Activated naive CD4-positive, alpha-beta T cell treated with anti-CD3 and anti-CD28 coated beads, Interleukin-2, amount 50 U/mL, for 72 hours (primary cell): ENCODE measurements around the gene PLIN3. TPM values are rescaled to one million over a fixed set of nuclear protein-coding genes. Genes with fewer than 3 reads are reported as not detected.
"Not testable (repeated sequence)": the region's sequence is repeated elsewhere in the genome, so short reads cannot be mapped to it uniquely, and the experiment has no call there.

ENCODE experiments used
- ATAC-seq, 2 donors: fragments of 150-1000 bp; cut with Tn5 transposase; 2 replicates each; pipeline ENCODE4 v1.10.0; 2021; ENCODE audit warnings: mild to moderate bottlenecking in 2 of 2, moderate library complexity in 2 of 2
- DNase-seq, 2 donors: peaks; one replicate each; pipeline ENCODE4 v3.0.0; 2021 to 2022; ENCODE audit warnings: low spot score in 2 of 2
- H3K27ac Mint-ChIP-seq, 2 donors: one replicate each; pipeline ENCODE4 v1.8.0; 2022; ENCODE audit warnings: mild to moderate bottlenecking in 2 of 2, mixed read lengths in 2 of 2
- H3K36me3 Mint-ChIP-seq, 2 donors: one replicate each; pipeline ENCODE4 v1.8.0; 2022; ENCODE audit warnings: mixed read lengths in 2 of 2
- H3K9me3 Mint-ChIP-seq, 2 donors: one replicate each; pipeline ENCODE4 v1.8.0; 2022; ENCODE audit warnings: mixed read lengths in 2 of 2
- total RNA-seq, 2 donors: library from RNA; stranded (reverse); gene quantifications; one replicate each; pipeline ENCODE4 v1.2.3, GENCODE V29; 2022

PLIN3 gene
- total RNA-seq, 2 donors from 2014 or later = 47.5 TPM

DNA sequence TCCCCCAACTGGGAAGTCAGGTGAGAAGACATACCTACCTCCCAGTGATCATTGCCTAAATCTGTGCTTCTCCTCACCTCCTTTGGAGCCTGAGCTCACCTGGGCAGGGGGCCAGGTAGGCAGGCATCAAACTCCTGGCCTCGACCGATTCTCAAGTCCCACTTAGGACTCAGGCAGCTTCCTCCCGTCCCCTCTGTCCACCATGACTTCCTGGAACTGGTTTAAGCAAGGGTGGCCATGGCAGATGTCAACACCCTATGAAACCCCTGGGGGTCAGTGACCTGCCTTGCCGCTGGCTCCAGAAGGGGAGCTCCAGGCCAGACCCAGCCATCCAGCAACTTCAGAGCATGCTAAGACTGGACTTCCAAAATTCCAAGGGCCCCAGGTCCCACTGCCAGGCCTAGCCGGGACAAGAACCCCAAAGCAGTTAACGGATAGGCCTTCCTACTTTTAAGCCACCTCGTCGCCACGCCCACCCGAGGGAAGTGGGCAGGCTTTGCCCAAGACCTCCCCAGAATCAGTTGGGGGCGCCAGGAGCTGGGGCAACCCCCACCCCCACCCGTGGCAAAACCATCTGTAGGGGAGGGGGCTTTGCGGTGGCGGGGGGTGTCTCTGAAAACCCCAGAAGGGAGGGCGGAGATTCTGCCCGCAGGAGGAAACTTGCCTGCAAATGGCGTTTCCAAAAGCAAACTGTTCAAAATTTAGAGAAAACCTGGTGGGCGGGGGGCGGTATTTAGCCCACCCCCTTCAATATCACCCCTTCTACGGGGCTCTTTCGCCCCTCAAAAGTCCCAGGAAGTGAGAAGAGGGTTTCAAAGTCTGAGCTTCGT is 657 bp downstream of the PLIN3 start:
- Mint-ChIP-seq H3K27ac (peak overlapping the region in 1 of 2 donors; percentile 72), H3K9me3 (no peaks in the 10 kb centered on the region), H3K36me3 (no peaks in the 10 kb centered on the region)
- ATAC-seq (no peak), DNase-seq (peak; percentile 42 to 60)

DNA sequence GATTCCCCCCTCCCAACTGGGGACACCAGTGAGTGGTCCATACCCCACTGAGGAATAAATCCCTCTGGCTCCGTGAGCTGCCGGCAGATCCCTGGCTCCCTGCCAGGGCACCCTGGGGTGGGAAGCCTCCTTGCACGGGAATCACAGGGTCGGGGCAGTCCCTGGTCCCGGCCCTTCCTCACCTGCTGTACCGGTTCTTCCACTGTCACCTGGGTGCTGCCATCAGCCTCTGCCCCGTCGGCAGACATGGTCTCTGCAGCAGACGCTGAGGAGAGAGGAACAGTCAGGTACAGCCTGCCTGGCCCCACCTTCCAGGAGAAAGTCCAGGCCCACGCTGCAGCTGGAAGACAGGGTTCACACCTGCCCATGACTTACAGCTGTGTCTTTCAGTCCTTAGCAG is 6.3 kb downstream of the PLIN3 start:
- ATAC-seq (no peak), DNase-seq (no peak)
- Mint-ChIP-seq H3K36me3 (no peaks in the 10 kb centered on the region), H3K27ac (no peak overlapping the region), H3K9me3 (no peaks in the 10 kb centered on the region)

DNA sequence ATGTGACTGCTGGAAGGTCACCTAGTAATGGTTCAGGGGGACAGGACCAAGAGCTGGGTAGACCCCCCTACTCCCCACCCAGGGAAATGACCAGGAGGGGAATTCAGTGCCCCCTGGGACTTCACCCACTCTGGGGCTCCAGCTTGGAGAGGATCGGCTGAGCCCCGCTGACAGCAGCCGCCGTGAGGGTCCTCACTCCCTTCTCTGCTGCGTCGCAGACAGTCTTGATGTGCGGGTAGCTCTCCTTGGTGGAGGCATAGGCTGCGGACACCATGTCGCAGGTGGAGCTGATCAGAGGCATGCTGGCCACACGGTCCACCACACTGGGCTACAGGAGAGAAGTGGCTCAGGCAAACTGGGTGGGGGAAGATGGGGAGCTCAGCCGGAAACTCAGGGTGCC is 7.8 kb downstream of the PLIN3 start:
- Mint-ChIP-seq H3K9me3 (no peaks in the 10 kb centered on the region), H3K27ac (no peak overlapping the region), H3K36me3 (no peaks in the 10 kb centered on the region)
- DNase-seq (no peak), ATAC-seq (no peak)

DNA sequence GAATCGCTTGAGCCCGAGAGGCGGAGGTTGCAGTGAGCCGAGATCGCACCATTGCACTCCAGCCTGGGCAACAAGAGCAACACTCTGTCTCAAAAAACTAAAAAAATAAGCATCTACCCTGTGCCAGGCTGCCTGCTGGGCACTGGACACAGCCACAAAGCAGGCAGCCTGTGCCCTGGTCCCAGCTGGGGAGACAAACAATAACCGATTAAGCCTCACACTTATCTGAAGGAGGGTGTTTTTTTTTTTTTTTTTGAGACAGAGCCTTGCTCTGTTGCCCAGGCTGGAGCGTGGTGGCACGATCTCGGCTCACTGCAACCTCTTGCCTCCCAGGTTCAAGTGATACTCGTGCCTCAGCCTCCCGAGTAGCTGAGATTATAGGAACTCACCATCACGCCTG is 11.0 kb downstream of the PLIN3 start:
- H3K27ac Mint-ChIP-seq, DNase-seq, ATAC-seq, H3K36me3 Mint-ChIP-seq, H3K9me3 Mint-ChIP-seq: not testable (repeated sequence)

DNA sequence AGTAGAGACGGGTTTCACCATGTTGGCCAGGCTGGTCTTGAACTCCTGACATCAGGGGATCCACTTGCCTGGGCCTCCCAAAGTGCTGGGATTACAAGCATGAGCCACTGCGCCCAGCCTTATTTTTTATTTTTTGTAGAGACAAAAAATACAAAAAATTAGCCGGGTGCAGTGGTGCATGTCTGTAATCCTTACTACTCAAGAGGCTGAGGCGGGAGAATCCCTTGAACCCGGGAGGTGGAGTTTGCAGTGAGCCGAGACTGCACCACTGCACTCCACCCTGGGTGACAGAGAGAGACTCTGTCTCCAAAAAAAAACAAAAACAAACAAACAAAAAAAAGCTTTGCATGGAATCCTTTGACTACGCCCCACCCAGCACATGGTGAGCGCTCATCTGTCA is 14.0 kb downstream of the PLIN3 start:
- not testable (repeated sequence) for ATAC-seq, H3K27ac Mint-ChIP-seq

DNA sequence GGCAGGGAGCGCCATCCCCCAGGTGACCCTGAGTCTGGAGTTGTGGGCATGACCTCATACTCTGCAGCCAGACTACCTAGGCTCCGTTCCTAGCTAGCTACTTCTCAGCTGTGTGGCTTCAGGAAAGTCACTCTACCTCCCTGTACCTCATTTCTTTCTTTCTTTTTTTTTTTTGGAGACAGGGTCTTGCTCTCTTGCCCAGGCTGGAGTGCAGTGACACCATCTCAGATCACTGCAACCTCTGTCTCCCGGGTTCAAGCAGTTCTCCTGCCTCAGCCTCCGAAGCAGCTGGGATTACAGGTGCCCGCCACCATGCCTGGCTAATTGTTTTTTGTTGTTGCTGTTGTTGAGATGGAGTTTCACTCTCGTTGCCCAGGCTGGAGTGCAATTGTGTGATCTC is 15.0 kb downstream of the PLIN3 start:
- no peaks in the 10 kb centered on the region for H3K36me3 Mint-ChIP-seq
- DNase-seq (no peak), ATAC-seq (no peak)
- no peak overlapping the region for H3K27ac Mint-ChIP-seq
- no peaks in the 10 kb centered on the region for H3K9me3 Mint-ChIP-seq

More for the DNA sequence above, 14.0 kb downstream of the PLIN3 start:
- not testable (repeated sequence) for H3K9me3 Mint-ChIP-seq, DNase-seq, H3K36me3 Mint-ChIP-seq

DNA sequence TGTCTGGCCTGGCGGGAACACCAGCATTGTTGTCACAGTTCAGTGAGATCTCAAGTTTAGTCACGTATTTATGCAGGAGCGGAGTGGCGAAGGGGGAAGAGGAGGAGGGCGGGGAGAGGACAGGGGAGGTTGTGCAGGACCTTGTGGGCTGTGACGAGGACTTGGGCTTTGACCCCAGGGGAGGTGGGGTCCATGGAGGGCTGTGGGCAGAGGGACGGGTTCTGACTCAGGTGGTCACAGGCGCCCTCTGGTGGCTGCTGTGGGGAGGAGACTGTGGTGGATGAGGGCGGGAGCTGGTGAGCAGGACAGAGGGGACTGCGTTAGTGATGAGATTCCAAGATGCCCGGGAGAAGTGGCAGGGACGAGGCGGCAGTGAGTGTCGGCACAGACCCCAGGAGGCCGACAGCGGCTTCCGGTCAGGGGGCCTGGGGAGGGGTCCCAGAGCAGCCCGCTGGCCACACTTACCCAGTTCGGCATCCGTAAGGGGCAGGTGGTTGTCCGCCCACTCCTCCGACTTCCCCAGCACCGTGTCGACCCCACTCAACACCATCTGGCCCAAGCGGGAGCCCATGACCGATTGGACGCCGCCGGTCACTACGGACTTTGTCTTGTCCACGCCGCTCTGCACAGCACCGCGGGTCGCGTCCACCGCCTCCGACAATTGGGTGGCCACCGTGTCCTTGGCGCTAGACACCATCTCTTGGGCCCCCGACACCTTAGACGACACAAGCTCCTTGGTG is 15.7 kb downstream of the PLIN3 start:
- no peaks in the 10 kb centered on the region for H3K36me3 Mint-ChIP-seq
- ATAC-seq = peak; percentile 86 to 93
- no peak overlapping the region for H3K27ac Mint-ChIP-seq
- H3K9me3 Mint-ChIP-seq = no peaks in the 10 kb centered on the region
- peak; percentile 68 to 81 for DNase-seq

DNA sequence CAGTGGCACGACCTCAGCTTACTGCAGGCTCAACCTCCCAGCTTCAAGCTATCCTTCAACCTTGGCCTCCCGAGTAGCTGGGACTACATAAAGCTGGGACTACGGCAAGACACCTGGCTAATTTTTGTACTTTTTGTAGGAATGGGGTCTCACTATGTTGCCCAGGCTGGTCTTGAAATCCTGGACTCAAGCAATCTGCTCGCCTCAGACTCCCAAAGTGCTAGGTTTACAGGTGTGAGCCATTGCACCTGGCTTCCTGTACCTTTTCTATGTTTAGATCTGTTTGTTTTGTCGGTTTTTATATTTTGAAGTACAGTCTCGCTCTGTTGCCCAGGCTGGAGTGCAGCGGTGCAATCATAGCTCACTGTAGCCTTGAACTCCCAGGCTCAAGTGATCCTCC is 18.4 kb downstream of the PLIN3 start:
- Mint-ChIP-seq H3K9me3 (no peaks in the 10 kb centered on the region), H3K36me3 (no peaks in the 10 kb centered on the region), H3K27ac (no peak overlapping the region)
- DNase-seq = no peak
- no peak for ATAC-seq

DNA sequence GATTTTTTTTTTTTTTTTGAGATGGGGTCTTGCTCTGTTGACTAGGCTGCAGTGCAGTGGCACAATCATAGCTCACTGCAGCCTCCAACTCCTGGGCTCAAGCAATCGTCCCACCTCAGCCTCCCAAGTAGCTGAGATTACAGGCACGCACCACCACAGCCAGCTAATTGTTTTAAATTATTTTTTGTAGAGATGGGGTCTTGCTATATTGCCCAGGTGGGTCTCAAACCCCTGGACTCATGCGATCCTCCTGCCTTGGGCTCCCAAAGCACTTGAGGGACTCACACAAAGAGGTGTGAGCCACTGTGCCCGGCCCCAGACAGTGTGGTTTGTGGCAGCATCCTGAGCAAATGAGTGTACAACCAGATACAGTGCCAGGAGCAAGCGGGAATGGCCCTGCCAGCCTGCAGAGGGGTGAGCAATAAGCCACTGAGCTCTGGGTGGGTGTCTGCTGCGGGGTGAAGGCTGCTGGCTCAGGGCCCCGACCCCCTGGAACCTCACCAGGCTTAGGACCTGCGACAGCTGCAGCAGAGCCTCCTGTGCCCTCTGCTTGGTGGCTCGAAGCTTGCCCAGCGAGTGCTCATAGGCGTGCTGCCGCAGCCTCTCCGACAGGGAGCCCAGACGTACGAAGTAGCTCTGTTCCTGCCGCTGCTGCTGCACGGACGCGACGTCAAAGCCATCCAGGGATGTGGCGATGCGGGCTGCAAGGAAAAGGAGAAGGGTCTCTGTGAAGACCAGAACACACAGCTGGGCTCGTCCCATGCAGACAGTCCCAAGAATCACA is 20.1 kb downstream of the PLIN3 start:
- DNase-seq = no peak
- no peaks in the 10 kb centered on the region for H3K36me3 Mint-ChIP-seq

DNA sequence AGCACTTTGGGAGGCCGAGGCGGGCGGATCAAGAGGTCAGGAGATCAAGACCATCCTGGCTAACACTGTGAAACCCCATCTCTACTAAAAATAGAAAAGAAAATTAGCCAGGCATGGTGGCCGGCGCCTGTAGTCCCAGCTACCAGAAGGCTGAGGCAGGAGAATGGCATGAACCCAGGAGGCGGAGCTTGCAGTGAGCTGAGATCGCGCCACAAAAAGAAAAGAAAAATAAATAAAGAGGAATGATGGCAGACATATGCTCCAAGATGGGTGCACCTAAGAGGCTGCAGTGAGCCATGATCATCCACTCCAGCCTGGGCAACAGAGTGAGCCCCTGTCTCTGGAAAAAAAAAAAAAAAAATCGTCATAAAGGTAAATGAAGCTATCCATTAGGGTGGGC is 21.5 kb downstream of the PLIN3 start:
- not testable (repeated sequence) for H3K9me3 Mint-ChIP-seq, H3K36me3 Mint-ChIP-seq, DNase-seq, H3K27ac Mint-ChIP-seq, ATAC-seq

More for the DNA sequence above, 20.1 kb downstream of the PLIN3 start:
- no peaks in the 10 kb centered on the region for H3K9me3 Mint-ChIP-seq
- ATAC-seq = no peak
- no peak overlapping the region for H3K27ac Mint-ChIP-seq

DNA sequence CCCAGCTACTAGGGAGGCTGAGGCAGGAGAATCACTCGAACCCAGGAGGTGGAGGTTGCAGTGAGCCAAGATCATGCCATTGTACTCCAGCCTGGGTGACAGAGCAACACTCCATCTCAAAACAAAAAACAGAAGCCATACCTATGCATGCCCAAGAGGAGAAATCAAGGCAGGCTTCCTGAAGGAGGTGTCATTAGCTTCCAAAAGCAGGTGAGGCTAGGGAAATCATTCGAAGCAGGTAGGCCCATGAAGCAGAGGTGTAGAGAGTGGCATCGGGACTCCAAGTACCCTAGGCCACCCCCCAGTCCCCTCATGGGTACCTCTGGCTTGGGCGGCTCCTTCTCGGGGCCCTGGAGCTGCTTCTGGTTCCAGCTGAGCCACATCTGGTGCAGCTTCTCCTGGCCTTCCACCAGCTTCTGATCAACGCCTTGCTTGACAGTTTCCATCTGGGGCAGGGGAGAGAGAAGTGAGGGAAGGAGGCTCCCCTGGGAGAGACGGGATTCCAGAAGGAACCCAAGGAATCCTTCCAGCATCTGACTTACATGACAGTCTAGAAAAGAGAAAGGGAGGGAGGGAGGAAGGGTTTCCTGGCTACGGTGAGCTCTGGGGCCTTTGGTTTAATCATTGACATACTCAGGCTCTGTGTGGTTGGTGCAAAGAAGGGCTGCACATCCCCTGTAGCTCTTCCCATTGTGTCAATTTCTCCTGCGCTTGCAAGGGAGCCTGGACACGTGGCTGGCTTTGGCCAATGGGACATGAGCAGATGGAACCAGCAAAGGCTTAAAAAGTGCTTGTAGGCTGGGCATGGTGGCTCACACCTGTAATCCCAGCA is 22.9 kb downstream of the PLIN3 start:
- DNase-seq = no peak
- Mint-ChIP-seq H3K36me3 (peaks cover 0 to 6% of the 10 kb centered on the region in 2 donors), H3K9me3 (no peaks in the 10 kb centered on the region), H3K27ac (no peak overlapping the region)
- ATAC-seq = no peak

DNA sequence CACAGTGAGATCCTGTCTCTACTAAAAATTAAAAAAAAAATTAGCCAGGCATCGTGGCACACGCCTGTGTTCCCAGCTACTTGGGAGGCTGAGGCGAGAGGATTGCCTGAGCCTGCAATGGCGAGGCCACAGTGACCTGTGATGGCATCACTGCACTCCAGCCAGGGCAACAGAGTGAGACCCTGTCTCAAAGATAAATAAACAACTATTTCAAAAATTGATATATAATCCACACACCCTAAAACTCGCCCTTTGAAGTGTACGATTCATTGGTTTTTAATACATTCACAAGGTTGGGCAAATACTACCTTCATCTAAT is 23.9 kb downstream of the PLIN3 start:
- ATAC-seq (no peak), DNase-seq (no peak)
- H3K36me3 Mint-ChIP-seq = peaks cover 0 to 6% of the 10 kb centered on the region in 2 donors
- H3K27ac Mint-ChIP-seq = no peak overlapping the region
- H3K9me3 Mint-ChIP-seq = no peaks in the 10 kb centered on the region

DNA sequence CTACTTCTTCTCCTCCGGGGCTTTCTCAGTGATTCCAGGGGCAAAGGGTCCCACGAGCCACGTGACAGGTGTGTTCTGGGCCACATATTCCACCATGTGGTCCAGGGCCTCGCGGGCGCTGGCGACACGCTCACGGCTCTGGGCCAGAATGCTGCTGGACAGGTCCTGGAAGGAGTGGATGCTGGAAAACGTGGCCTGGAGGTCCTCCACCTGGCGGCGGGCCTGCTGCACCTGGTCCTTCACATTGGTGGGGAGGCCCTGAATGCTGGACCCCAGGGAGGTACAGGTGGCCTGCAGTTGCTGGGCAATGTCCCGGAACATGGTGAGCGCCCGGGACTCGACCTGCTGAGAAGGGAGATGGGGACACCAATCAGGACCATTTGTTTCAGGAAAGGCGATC is 28.3 kb downstream of the PLIN3 start:
- DNase-seq (no peak), ATAC-seq (no peak)
- H3K27ac Mint-ChIP-seq = peak overlapping the region in 1 of 2 donors; percentile 68
- H3K9me3 Mint-ChIP-seq = no peaks in the 10 kb centered on the region
- peaks cover 0 to 6% of the 10 kb centered on the region in 2 donors for H3K36me3 Mint-ChIP-seq

DNA sequence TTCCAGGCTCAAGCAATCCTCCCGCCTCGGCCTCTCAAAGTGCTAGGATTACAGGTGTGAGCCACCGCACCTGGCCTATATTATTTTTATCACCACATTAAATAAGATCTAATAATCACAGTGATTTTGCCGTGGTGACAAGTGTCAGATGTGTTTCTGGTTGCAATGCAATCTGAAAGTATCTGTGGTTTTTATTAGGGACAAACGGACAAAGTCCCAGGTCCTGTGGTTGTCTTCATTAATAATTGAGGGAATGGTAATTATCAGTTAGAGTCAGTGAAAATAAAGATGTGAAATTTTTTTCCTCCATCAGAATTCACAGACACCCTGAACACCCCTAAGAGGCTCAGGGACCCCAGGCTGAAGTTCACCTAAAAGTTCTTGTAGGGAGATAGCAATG is 34.7 kb downstream of the PLIN3 start:
- no peaks in the 10 kb centered on the region for H3K9me3 Mint-ChIP-seq
- H3K36me3 Mint-ChIP-seq = peaks cover 9 to 19% of the 10 kb centered on the region in 2 donors
- no peak for DNase-seq
- ATAC-seq = no peak
- no peak overlapping the region for H3K27ac Mint-ChIP-seq

DNA sequence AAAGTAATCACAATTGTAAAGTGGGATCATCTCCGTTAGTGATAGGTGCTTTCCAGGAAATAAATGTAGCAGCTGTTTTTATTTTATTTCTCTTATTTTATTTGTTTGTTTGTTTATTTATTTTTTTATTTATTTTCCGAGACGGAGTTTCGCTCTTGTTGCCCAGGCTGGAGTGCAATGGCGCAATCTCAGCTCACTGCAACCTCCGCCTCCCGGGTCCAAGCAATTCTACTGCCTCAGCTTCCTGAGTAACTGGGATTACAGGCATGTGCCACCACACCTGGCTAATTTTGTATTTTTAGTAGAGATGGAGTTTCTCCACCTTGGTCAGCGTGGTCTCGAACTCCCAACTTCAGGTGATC is 35.5 kb downstream of the PLIN3 start:
- not testable (repeated sequence) for DNase-seq, ATAC-seq, H3K9me3 Mint-ChIP-seq

DNA sequence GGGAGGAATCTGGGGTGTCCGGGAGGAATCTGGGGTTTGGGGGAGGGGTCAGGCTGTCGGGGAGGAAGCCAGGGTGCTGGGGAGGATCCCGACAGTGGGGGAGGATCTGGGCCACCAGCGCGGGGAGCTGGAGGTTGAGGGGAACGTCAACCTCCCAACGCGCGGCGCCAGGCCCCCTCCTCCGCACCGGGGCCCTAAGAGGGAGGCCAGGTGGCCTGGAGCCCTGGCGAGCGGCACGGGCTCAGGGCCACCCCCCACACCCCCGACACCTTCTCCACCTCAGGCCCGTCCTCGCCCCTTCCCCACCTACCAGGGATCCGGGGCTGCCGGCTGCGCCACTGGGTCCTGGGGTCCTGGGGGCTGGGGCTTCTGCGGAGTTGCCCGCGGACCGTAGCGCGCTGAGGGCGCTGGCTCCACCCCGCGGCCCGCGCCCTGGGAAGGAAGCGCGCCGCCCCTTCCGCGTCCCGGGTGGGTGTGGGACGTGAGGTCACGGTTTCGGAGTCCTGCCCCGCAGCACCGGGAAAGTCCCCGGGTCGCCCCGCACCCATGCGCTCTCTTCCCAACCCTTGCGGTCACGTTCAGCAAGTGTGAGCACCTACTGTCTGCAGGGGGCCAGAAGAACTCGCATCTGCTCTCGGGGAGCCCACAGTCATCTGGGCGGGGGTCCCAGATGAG is 36.0 kb downstream of the PLIN3 start, which contains the start of gene TICAM1:
TICAM1 (minus strand) TSS at position 409 of the 675 bp plus-strand sequence. CDS start 13,335 bp downstream, outside the sequence.
- H3K27ac Mint-ChIP-seq = peak within 1 kb of the TSS; percentile 90 to 96
- peaks cover 9 to 19% of the 10 kb centered on the region in 2 donors for H3K36me3 Mint-ChIP-seq
- peak; percentile 93 to 98 for ATAC-seq
- H3K9me3 Mint-ChIP-seq = no peaks in the 10 kb centered on the region
- peak; percentile 74 to 88 for DNase-seq

More for the DNA sequence above, 35.5 kb downstream of the PLIN3 start:
- Mint-ChIP-seq H3K36me3 (peaks cover 9 to 19% of the 10 kb centered on the region in 2 donors), H3K27ac (peak overlapping the region; percentile 65 to 90)
